GM23338 (cell line): ENCODE results near the gene ELF5.

Experiments
- CREB1 ChIP-seq: fragments of 250-450 bp; sonication (Bioruptor Pico); IDR thresholded peaks from 2 replicates; pipeline ENCODE4 v1.5.0; 2020; ENCODE audit warnings: low read depth, mild to moderate bottlenecking, moderate library complexity
- EZH2 ChIP-seq: fragments of 200-600 bp; sonication (generic); IDR thresholded peaks from one replicate; pipeline ENCODE4 v1.8.0; 2017; ENCODE audit warnings: antibody characterized with exemption, mild to moderate bottlenecking, low read depth; ENCODE audit not compliant: unreplicated experiment
- EZH2phosphoT487 ChIP-seq: fragments of 200-600 bp; sonication (generic); IDR thresholded peaks from one replicate; pipeline ENCODE4 v1.8.1; 2018; ENCODE audit warnings: antibody characterized with exemption; ENCODE audit not compliant: unreplicated experiment
- JUNB ChIP-seq: IDR thresholded peaks from one replicate; pipeline ENCODE4 v1.6.1; 2016; ENCODE audit warnings: antibody characterized with exemption; ENCODE audit not compliant: unreplicated experiment
- POLR2AphosphoS5 ChIP-seq: IDR thresholded peaks from 2 replicates; pipeline ENCODE4 v1.6.1; 2016; ENCODE audit warnings: antibody characterized with exemption, low read depth
- STAT1 ChIP-seq: IDR thresholded peaks from one replicate; pipeline ENCODE4 v1.6.1; 2016; ENCODE audit warnings: antibody characterized with exemption; ENCODE audit not compliant: unreplicated experiment
- ZNF114 ChIP-seq: fragments of 250-450 bp; sonication (Bioruptor Pico); IDR thresholded peaks from 2 replicates; pipeline ENCODE4 v1.5.0; 2020; ENCODE audit warnings: mild to moderate bottlenecking, moderate library complexity
- ZNF331 ChIP-seq: fragments of 250-450 bp; sonication (Bioruptor Pico); IDR thresholded peaks from 2 replicates; pipeline ENCODE4 v1.5.0; 2020; ENCODE audit warnings: low read depth, mild to moderate bottlenecking, moderate library complexity
- ZNF462 ChIP-seq: fragments of 250-450 bp; sonication (Bioruptor Pico); IDR thresholded peaks from 2 replicates; pipeline ENCODE4 v1.5.0; 2020; ENCODE audit warnings: mild to moderate bottlenecking, moderate library complexity
- TF ChIP-seq, protein P1 (sequence below), 2 experiments: fragments of 200-600 bp in 1 of 2; sonication (generic) in 1 of 2; conservative IDR thresholded peaks; 2 replicates each; pipeline versions ENCODE4 v1.5.1 to v1.6.1; 2016 to 2017; ENCODE audit warnings: antibody characterized with exemption in 2 of 2, low read depth in 2 of 2, mild to moderate bottlenecking in 2 of 2, moderate library complexity in 1 of 2
- TF ChIP-seq, protein P2 (sequence below): IDR thresholded peaks from one replicate; pipeline ENCODE4 v1.6.1; 2018; ENCODE audit warnings: antibody characterized with exemption; ENCODE audit not compliant: unreplicated experiment

GRCh38 chr11:34531663-34532062, 18.1 kb upstream of the ELF5 start:
- TF ChIP-seq, protein P1, sequence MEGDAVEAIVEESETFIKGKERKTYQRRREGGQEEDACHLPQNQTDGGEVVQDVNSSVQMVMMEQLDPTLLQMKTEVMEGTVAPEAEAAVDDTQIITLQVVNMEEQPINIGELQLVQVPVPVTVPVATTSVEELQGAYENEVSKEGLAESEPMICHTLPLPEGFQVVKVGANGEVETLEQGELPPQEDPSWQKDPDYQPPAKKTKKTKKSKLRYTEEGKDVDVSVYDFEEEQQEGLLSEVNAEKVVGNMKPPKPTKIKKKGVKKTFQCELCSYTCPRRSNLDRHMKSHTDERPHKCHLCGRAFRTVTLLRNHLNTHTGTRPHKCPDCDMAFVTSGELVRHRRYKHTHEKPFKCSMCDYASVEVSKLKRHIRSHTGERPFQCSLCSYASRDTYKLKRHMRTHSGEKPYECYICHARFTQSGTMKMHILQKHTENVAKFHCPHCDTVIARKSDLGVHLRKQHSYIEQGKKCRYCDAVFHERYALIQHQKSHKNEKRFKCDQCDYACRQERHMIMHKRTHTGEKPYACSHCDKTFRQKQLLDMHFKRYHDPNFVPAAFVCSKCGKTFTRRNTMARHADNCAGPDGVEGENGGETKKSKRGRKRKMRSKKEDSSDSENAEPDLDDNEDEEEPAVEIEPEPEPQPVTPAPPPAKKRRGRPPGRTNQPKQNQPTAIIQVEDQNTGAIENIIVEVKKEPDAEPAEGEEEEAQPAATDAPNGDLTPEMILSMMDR (conservative IDR thresholded peaks at IDR 0.05; ENCODE audit: low read depth in 2 of 2) = no peak
- TF ChIP-seq JUNB = no peak
- TF ChIP-seq, protein P2, sequence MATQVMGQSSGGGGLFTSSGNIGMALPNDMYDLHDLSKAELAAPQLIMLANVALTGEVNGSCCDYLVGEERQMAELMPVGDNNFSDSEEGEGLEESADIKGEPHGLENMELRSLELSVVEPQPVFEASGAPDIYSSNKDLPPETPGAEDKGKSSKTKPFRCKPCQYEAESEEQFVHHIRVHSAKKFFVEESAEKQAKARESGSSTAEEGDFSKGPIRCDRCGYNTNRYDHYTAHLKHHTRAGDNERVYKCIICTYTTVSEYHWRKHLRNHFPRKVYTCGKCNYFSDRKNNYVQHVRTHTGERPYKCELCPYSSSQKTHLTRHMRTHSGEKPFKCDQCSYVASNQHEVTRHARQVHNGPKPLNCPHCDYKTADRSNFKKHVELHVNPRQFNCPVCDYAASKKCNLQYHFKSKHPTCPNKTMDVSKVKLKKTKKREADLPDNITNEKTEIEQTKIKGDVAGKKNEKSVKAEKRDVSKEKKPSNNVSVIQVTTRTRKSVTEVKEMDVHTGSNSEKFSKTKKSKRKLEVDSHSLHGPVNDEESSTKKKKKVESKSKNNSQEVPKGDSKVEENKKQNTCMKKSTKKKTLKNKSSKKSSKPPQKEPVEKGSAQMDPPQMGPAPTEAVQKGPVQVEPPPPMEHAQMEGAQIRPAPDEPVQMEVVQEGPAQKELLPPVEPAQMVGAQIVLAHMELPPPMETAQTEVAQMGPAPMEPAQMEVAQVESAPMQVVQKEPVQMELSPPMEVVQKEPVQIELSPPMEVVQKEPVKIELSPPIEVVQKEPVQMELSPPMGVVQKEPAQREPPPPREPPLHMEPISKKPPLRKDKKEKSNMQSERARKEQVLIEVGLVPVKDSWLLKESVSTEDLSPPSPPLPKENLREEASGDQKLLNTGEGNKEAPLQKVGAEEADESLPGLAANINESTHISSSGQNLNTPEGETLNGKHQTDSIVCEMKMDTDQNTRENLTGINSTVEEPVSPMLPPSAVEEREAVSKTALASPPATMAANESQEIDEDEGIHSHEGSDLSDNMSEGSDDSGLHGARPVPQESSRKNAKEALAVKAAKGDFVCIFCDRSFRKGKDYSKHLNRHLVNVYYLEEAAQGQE = no peak
- no peak for TF ChIP-seq EZH2
- no peak for TF ChIP-seq ZNF331 (CRISPR knock-in tag)
- TF ChIP-seq STAT1 = no peak
- TF ChIP-seq EZH2phosphoT487 = no peak
- no peak for TF ChIP-seq POLR2AphosphoS5
- TF ChIP-seq CREB1 (CRISPR knock-in tag) = no peak
- TF ChIP-seq ZNF462 (CRISPR knock-in tag) = no peak
- no peak for TF ChIP-seq ZNF114
